HepG2 (cell line): ENCODE measurements around the gene DNPH1.

Source experiments
- HNRNPUL1 ChIP-seq: fragments of 200-400 bp; formaldehyde crosslinking; IDR thresholded peaks from 2 replicates; pipeline ENCODE4 v1.6.1; 2017; ENCODE audit warnings: low read depth, mild to moderate bottlenecking, low read length, moderate library complexity
- MYC ChIP-seq: sonication (generic); formaldehyde crosslinking; IDR thresholded peaks from 2 replicates; pipeline ENCODE4 v1.9.0; 2021; ENCODE audit warnings: missing genetic modification reagents, borderline replicate concordance
- NFE2L1 ChIP-seq: sonication (generic); formaldehyde crosslinking; IDR thresholded peaks from 2 replicates; pipeline ENCODE4 v1.4.0; 2020; ENCODE audit warnings: missing genetic modification reagents, mild to moderate bottlenecking, borderline replicate concordance
- POLR2A ChIP-seq, 2 experiments: IDR thresholded peaks; 2 replicates each; pipeline ENCODE4 v1.6.1; 2011; ENCODE audit warnings: low read depth in 2 of 2, low read length in 2 of 2, mild to moderate bottlenecking in 1 of 2, moderate library complexity in 1 of 2; ENCODE audit not compliant: insufficient read depth in 1 of 2
- POLR2AphosphoS5 ChIP-seq: IDR thresholded peaks from 2 replicates; pipeline ENCODE4 v1.6.1; 2012; ENCODE audit warnings: low read depth, low read length
- RXRA ChIP-seq: sonication (generic); formaldehyde crosslinking; IDR thresholded peaks from 2 replicates; pipeline ENCODE4 v1.5.1; 2020; ENCODE audit warnings: missing genetic modification reagents
- SRY ChIP-seq: sonication (generic); formaldehyde crosslinking; IDR thresholded peaks from 2 replicates; pipeline ENCODE4 v1.8.0; 2022; ENCODE audit warnings: mild to moderate bottlenecking, missing genetic modification reagents
- U2AF1 ChIP-seq: fragments of 200-400 bp; formaldehyde crosslinking; optimal IDR thresholded peaks from 2 replicates; pipeline ENCODE3; 2017; ENCODE audit warnings: mild to moderate bottlenecking, low read depth, low read length
- TF ChIP-seq, protein P1 (sequence below): sonication (generic); formaldehyde crosslinking; IDR thresholded peaks from 2 replicates; pipeline ENCODE4 v1.5.0; 2020; ENCODE audit warnings: mild to moderate bottlenecking, missing genetic modification reagents, moderate library complexity
- TF ChIP-seq, protein P2 (sequence below): IDR thresholded peaks from 2 replicates; pipeline ENCODE4 v1.6.1; 2012; ENCODE audit warnings: low read length, improper control_type of control experiment
- TF ChIP-seq, protein P3 (sequence below): sonication (generic); formaldehyde crosslinking; conservative IDR thresholded peaks from 2 replicates; pipeline ENCODE4 v1.4.0; 2020; ENCODE audit warnings: missing genetic modification reagents

DNA sequence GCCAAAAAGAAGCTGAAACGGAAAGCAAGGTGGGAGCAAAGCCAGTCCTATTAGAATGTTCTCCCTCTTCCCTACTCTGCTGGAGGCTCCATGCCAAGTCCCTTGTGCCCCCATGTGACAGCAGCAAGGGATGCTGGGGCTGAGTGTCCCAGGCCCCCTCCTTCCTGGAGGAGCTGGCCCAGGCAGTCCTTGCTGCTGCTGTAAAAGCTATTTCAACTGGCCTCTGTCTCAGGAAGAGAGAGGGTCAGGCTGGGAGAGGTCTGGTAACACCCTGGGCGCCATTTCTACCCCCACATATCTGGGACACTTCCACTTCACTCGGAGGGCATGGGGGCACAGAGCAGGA, 39.0 kb upstream of the DNPH1 start:
- TF ChIP-seq SRY (CRISPR knock-in tag) (no peak), RXRA (CRISPR knock-in tag) (no peak), POLR2AphosphoS5 (no peak; the same call in 1 of the 2 replicates), NFE2L1 (CRISPR knock-in tag) (no peak), POLR2A (IDR thresholded peaks at IDR 0.05; ENCODE audit: insufficient read depth in 1 of 2, low read depth in 2 of 2, low read length in 2 of 2) (no peak), HNRNPUL1 (no peak), U2AF1 (no peak), MYC (CRISPR knock-in tag) (no peak)
- TF ChIP-seq, protein P1, sequence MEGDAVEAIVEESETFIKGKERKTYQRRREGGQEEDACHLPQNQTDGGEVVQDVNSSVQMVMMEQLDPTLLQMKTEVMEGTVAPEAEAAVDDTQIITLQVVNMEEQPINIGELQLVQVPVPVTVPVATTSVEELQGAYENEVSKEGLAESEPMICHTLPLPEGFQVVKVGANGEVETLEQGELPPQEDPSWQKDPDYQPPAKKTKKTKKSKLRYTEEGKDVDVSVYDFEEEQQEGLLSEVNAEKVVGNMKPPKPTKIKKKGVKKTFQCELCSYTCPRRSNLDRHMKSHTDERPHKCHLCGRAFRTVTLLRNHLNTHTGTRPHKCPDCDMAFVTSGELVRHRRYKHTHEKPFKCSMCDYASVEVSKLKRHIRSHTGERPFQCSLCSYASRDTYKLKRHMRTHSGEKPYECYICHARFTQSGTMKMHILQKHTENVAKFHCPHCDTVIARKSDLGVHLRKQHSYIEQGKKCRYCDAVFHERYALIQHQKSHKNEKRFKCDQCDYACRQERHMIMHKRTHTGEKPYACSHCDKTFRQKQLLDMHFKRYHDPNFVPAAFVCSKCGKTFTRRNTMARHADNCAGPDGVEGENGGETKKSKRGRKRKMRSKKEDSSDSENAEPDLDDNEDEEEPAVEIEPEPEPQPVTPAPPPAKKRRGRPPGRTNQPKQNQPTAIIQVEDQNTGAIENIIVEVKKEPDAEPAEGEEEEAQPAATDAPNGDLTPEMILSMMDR (CRISPR knock-in tag): no peak
- TF ChIP-seq, protein P2, sequence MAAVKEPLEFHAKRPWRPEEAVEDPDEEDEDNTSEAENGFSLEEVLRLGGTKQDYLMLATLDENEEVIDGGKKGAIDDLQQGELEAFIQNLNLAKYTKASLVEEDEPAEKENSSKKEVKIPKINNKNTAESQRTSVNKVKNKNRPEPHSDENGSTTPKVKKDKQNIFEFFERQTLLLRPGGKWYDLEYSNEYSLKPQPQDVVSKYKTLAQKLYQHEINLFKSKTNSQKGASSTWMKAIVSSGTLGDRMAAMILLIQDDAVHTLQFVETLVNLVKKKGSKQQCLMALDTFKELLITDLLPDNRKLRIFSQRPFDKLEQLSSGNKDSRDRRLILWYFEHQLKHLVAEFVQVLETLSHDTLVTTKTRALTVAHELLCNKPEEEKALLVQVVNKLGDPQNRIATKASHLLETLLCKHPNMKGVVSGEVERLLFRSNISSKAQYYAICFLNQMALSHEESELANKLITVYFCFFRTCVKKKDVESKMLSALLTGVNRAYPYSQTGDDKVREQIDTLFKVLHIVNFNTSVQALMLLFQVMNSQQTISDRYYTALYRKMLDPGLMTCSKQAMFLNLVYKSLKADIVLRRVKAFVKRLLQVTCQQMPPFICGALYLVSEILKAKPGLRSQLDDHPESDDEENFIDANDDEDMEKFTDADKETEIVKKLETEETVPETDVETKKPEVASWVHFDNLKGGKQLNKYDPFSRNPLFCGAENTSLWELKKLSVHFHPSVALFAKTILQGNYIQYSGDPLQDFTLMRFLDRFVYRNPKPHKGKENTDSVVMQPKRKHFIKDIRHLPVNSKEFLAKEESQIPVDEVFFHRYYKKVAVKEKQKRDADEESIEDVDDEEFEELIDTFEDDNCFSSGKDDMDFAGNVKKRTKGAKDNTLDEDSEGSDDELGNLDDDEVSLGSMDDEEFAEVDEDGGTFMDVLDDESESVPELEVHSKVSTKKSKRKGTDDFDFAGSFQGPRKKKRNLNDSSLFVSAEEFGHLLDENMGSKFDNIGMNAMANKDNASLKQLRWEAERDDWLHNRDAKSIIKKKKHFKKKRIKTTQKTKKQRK: no peak
- TF ChIP-seq, protein P3, sequence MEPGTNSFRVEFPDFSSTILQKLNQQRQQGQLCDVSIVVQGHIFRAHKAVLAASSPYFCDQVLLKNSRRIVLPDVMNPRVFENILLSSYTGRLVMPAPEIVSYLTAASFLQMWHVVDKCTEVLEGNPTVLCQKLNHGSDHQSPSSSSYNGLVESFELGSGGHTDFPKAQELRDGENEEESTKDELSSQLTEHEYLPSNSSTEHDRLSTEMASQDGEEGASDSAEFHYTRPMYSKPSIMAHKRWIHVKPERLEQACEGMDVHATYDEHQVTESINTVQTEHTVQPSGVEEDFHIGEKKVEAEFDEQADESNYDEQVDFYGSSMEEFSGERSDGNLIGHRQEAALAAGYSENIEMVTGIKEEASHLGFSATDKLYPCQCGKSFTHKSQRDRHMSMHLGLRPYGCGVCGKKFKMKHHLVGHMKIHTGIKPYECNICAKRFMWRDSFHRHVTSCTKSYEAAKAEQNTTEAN (CRISPR knock-in tag): no peak
